Testis (tissue), 3 donors: ENCODE measurements around the gene IPMK. TPM values are rescaled to one million over a fixed set of nuclear protein-coding genes. Genes with fewer than 3 reads are reported as not detected.
"Not testable (repeated sequence)": the region's sequence is repeated elsewhere in the genome, so short reads cannot be mapped to it uniquely, and the experiment has no call there.

Source experiments
- DNase-seq: peaks from one replicate; pipeline ENCODE4 v3.0.0-alpha.2; 2019
- H3K27ac ChIP-seq, 2 donors: fragments of 200-600 bp; sonication (generic); one replicate each; pipeline ENCODE4 v1.5.1; 2019
- H3K27me3 ChIP-seq: fragments of 200-600 bp; sonication (generic); one replicate; pipeline ENCODE4 v1.5.1; 2019
- H3K36me3 ChIP-seq: fragments of 200-600 bp; sonication (generic); one replicate; pipeline ENCODE4 v1.5.1; 2017; ENCODE audit warnings: low read depth; ENCODE audit errors: missing control alignments
- H3K4me1 ChIP-seq: fragments of 200-600 bp; sonication (generic); one replicate; pipeline ENCODE4 v1.5.1; 2019
- H3K4me3 ChIP-seq, 2 donors: fragments of 200-600 bp; sonication (generic); one replicate each; pipeline ENCODE4 v1.5.1; 2017 to 2019
- H3K9me3 ChIP-seq: fragments of 200-600 bp; sonication (generic); one replicate; pipeline ENCODE4 v1.5.1; 2017
- POLR2A ChIP-seq: fragments of 450-650 bp; IDR thresholded peaks from one replicate; pipeline ENCODE4 v1.6.1; 2017; ENCODE audit warnings: antibody characterized with exemption, mild to moderate bottlenecking, moderate library complexity
- WGBS, 2 donors: methylation state at CpG; one replicate each; pipeline ENCODE4 v1.1.5; 2018; 5-methylcytosine and 5-hydroxymethylcytosine counted together
- intact Hi-C: fragments of 100-400 bp; cut with DNase I; formaldehyde crosslinking; loops from one replicate; pipeline ENCODE4 v1.15.1; 2023; ENCODE audit warnings: low total_unique reads
- polyA plus RNA-seq: library from polyadenylated mRNA; stranded (reverse); fragments of 350-450 nt; fragmentation: Illumina TruSeq; extraction: RNeasy Lipid Tissue Mini Kit (QIAGEN cat#74804); gene quantifications from one replicate; pipeline ENCODE4 v1.2.3, GENCODE V29; 2014; ENCODE audit warnings: low read depth, low replicate concordance; ENCODE audit not compliant: insufficient read depth
- total RNA-seq, 2 donors: library from RNA; depleted of rRNA; stranded (reverse); fragments of >200 nt; gene quantifications; one replicate each; pipeline ENCODE4 v1.2.3, GENCODE V29; 2016
- TF ChIP-seq, protein P1 (sequence below), 3 experiments: fragments of 450-650 bp in 2 of 3; fragments of 200-600 bp in 1 of 3; sonication (generic) in 1 of 3; IDR thresholded peaks; one replicate each; pipeline ENCODE4 v1.5.1; 2016 to 2019; ENCODE audit warnings: antibody characterized with exemption in 3 of 3, mild to moderate bottlenecking in 2 of 3, moderate library complexity in 1 of 3

The IPMK gene
- total and polyA plus RNA-seq, 3 donors from 2014 or later, result 3.3 to 4.3 (median 3.7) TPM

DNA sequence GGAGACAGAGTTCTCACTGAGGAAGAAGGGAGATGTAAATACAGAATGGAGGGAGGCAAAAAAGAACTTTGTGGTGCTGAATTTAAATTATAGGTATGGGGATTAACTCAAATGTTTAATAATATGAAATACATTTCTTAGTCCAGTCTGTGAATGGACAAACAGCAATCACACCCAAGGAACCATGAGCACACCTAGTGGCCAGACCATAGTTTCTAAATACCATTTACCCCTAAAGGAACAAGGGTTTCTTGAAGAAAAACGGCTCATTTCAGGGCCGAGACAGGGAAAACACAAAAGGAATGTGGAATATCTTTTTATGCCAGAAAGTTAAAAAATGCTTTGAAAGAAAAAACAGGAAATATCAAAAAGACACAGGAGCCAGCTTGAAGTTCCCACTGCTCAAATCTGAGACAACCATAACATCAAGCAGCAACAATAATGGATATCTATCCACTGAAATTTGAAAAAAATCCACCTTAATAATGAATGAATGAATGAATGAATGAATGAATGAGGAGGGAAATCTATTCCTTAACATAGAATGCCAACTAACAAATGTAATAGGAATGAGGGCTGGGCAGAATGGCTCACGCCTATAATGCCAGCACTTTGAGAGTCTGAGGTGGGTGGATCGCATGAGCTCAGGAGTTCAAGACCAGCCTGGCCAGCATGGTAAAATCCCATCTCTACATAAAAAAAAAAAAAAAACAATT, 8.6 kb downstream of the IPMK start:
- WGBS, 2 donors, result 89 to 97% methylated on average over 4 of the region's 4 CpGs
- no peaks in the 10 kb centered on the region for H3K4me1 ChIP-seq
- H3K9me3 ChIP-seq, result no peaks in the 10 kb centered on the region
- TF ChIP-seq POLR2A, result no peak
- DNase-seq, result no peak
- H3K4me3 ChIP-seq, result no peak overlapping the region
- no peaks in the 10 kb centered on the region for H3K36me3 ChIP-seq
- intact Hi-C loops, result no loop called here
- H3K27me3 ChIP-seq, result no peaks in the 10 kb centered on the region
- H3K27ac ChIP-seq, result no peak overlapping the region

DNA sequence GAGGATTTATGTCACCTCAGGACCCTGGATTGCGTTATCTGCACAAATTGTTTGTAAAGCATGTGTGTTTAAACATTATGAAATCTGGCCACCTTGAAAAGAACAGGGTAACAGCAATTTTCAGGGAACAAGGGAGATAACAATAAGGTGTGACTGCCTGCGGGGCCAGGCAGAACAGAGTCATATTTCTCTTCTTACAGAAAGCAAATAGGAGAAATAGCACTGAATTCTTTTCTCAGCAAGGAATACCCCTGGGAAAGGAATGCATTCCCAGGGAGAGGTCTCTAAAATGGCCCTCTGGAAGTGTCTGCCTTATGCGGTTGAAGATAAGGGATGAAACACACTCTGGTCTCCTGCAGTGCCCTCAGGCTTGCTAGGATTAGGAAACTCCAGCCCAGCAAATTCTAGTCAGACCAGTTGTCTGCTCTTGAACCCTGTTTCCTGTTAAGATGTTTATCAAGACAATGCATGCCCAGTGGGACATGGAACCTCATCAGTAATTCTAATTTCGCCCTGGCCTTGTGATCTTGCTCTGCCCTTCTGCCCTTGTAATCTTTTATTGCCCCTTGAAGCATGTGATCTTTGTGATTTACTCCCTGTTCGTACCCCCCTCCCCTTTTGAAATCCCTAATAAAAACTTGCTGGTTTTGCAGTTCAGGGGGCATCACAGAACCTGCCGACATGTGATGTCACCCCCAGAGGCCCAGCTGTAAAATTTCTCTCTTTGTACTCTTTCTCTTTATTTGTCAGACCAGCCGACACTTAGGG, 11.5 kb downstream of the IPMK start:
- H3K4me1 ChIP-seq, intact Hi-C loops, DNase-seq, H3K36me3 ChIP-seq, H3K27ac ChIP-seq, H3K4me3 ChIP-seq, H3K27me3 ChIP-seq, H3K9me3 ChIP-seq: not testable (repeated sequence)
- WGBS, 2 donors, result 88 to 91% methylated on average over 7 of the region's 7 CpGs

DNA sequence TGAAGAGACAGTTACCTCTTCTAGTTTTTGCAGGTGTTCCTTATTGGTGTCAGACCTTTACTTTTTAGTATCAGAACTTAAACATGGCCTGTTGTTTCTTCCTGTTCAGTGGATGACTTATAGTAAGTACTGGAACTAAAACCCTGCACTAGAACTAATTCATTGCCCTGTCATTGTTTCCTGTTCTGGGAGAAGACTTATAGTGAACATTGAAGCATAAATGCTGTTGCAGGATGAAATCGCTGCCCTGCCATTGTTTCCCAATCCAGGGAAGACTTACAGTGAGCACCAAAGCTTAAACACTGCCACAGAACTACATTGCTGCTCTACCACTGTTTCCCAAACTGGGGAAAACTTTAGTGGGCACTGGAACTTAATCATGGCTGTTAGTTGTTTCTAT, 13.1 kb downstream of the IPMK start:
- DNase-seq, result no peak

DNA sequence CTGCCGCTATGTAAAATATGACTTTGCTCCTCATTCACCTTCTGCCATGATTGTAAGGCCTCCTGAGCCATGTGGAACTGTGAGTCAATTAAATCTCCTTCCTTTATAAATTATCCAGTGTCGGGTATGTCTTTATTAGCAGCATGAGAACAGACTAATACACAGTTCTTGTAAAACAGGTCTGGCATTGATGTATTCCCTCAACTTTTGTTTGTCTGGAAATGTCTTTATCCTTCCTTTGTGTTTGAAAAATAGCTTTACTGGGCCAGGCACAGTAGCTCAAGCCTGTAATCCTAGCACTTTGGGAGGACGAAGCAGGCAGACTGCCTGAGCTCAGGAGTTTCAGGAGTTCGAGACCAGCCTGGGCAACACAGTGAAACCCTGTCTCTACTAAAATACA, 14.5 kb downstream of the IPMK start:
- Histone ChIP-seq H3K9me3 (no peaks in the 10 kb centered on the region), H3K4me3 (no peak overlapping the region), H3K27me3 (no peaks in the 10 kb centered on the region), H3K36me3 (no peaks in the 10 kb centered on the region), H3K27ac (no peak overlapping the region), H3K4me1 (no peaks in the 10 kb centered on the region)
- WGBS, 2 donors, result 72 to 85% methylated on average over 4 of the region's 4 CpGs
- intact Hi-C loops, result no loop called here
- DNase-seq, result no peak
- TF ChIP-seq, protein P1, sequence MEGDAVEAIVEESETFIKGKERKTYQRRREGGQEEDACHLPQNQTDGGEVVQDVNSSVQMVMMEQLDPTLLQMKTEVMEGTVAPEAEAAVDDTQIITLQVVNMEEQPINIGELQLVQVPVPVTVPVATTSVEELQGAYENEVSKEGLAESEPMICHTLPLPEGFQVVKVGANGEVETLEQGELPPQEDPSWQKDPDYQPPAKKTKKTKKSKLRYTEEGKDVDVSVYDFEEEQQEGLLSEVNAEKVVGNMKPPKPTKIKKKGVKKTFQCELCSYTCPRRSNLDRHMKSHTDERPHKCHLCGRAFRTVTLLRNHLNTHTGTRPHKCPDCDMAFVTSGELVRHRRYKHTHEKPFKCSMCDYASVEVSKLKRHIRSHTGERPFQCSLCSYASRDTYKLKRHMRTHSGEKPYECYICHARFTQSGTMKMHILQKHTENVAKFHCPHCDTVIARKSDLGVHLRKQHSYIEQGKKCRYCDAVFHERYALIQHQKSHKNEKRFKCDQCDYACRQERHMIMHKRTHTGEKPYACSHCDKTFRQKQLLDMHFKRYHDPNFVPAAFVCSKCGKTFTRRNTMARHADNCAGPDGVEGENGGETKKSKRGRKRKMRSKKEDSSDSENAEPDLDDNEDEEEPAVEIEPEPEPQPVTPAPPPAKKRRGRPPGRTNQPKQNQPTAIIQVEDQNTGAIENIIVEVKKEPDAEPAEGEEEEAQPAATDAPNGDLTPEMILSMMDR (IDR thresholded peaks at IDR 0.05), result no peak
- no peak for TF ChIP-seq POLR2A

More for the DNA sequence above, 13.1 kb downstream of the IPMK start:
- H3K36me3 ChIP-seq, result no peaks in the 10 kb centered on the region
- WGBS, 2 donors, result 0 to 30% methylated on average over 1 of the region's 1 CpG
- no peaks in the 10 kb centered on the region for H3K4me1 ChIP-seq
- no peaks in the 10 kb centered on the region for H3K9me3 ChIP-seq
- H3K27ac ChIP-seq, result no peak overlapping the region
- H3K27me3 ChIP-seq, result no peaks in the 10 kb centered on the region
- TF ChIP-seq POLR2A, result no peak
- TF ChIP-seq, protein P1 (IDR thresholded peaks at IDR 0.05), result no peak
- intact Hi-C loops, result no loop called here
- H3K4me3 ChIP-seq, result no peak overlapping the region

- intact Hi-C loops, H3K27me3 ChIP-seq, H3K36me3 ChIP-seq, H3K4me1 ChIP-seq, H3K9me3 ChIP-seq, H3K27ac ChIP-seq, DNase-seq, H3K4me3 ChIP-seq: not testable (repeated sequence)
- WGBS, 2 donors, result 70 to 92% methylated on average over 3 of the region's 3 CpGs
These were observed 23.0 kb downstream of the IPMK start for GRCh38 chr10:58244666-58245065.

DNA sequence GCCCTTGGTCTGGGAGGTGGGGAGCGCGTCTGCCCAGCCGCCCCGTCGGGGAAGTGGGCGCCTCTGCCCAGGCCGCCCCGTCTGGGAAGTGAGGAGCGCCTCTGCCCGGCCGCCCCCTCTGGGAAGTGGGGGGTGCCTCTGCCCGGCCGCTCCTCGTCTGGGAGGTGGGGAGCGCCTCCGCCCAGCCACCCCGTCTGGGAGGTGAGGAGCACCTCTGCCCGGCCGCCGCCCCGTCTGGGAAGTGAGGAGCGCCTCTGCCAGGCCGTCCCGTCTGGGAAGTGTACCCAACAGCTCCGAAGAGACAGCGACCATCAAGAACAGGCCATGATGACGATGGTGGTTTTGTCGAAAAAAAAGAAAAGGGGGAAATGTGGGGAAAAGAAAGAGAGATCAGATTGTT, 23.5 kb downstream of the IPMK start:
- H3K4me1 ChIP-seq, H3K36me3 ChIP-seq, H3K27ac ChIP-seq, H3K27me3 ChIP-seq, DNase-seq, H3K9me3 ChIP-seq, intact Hi-C loops, H3K4me3 ChIP-seq: not testable (repeated sequence)
- 82 to 93% methylated on average over 4 to 19 of the region's 28 CpGs for WGBS, 2 donors

DNA sequence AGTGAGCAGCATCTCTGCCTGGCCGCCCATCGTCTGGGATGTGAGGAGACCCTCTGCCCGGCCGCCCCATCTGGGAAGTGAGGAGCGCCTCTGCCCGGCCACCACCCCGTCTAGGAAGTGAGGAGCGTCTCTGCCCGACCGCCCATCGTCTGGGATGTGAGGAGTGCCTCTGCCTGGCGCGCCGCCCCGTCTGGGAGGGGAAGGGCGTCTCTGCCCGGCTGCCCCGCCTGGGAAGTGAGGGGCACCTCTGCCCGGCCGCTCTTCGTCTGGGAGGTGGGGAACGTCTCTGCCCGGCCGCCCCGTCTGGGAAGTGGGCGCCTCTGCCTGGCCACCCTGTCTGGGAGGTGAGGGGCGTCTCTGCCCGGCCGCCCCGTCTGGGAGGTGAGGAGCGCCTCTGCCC, 23.9 kb downstream of the IPMK start:
- H3K27ac ChIP-seq, H3K4me3 ChIP-seq, H3K9me3 ChIP-seq, H3K27me3 ChIP-seq, H3K4me1 ChIP-seq, intact Hi-C loops, H3K36me3 ChIP-seq, DNase-seq: not testable (repeated sequence)
- 78% methylated on average over 29 of the region's 31 CpGs; no CpG with 5 or more reads in 1 of the 2 donors for WGBS, 2 donors
